ENCODE measurements around the gene PPL.

GRCh38 chr16:4904108-4904941 lies 32.6 kb downstream of the PPL start:
- TF ChIP-seq EP300 (IDR thresholded peaks at IDR 0.05; ENCODE audit: borderline replicate concordance) (no peak), TCF12 (IDR thresholded peaks at IDR 0.05; ENCODE audit: low read depth) (no peak)
